ENCODE data around the gene MYADML2.

- no peak for TF ChIP-seq POLR2A (IDR thresholded peaks at IDR 0.05; ENCODE audit: low read length)
- TF ChIP-seq GATA1 (IDR thresholded peaks at IDR 0.05; ENCODE audit: low read depth, low read length): no peak
These were observed 48.1 kb downstream of the MYADML2 start for GRCh38 chr17:81898885-81899284.

Data from erythroblast (primary cell).